ENCODE measurements around the gene ME3.

DNA sequence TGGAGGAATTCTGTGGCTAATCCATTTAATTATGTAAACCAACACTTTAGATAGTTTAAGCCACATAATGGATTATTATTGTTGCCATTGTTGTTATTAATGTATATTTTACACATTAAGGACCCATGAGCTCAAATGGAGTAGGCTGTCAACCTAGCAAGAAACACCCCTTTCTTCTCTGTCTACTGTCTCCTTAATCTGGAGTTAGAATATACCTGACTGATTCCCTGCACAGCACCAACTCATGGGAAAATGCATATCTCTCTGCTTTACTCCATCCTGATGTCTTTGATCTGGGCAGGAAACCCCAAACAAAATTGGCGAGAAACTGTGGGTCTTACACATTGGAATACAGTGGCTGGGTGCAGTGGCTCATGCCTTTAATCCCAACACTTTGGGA lies 24.0 kb upstream of the ME3 start:
- TF ChIP-seq POLR2AphosphoS5 (IDR thresholded peaks at IDR 0.05; ENCODE audit: low read depth, low read length) = no peak
- no peak for TF ChIP-seq REST (IDR thresholded peaks at IDR 0.05; ENCODE audit: insufficient read depth in 1 of 2, low read depth in 2 of 2, low read length in 1 of 2)
- no peak for TF ChIP-seq CTCF (IDR thresholded peaks at IDR 0.05)
